Nephron progenitor cell (in vitro differentiated cells): ENCODE data around the gene PRKCA.
A peak's percentile ranks its signal among the peaks of the same experiment; 100 is the strongest.

Experiments used
- DNase-seq: peaks from one replicate; pipeline ENCODE4 v3.0.0; 2021
- H3K27ac Mint-ChIP-seq: 2 replicates; pipeline ENCODE4 v1.8.0; 2021; ENCODE audit warnings: mild to moderate bottlenecking, moderate library complexity, mixed read lengths
- H3K27me3 Mint-ChIP-seq: 2 replicates; pipeline ENCODE4 v1.8.0; 2021; ENCODE audit warnings: mild to moderate bottlenecking, low read depth, mixed read lengths; ENCODE audit not compliant: poor library complexity
- H3K36me3 Mint-ChIP-seq: 2 replicates; pipeline ENCODE4 v1.8.0; 2021; ENCODE audit warnings: low read depth, mixed read lengths
- H3K4me1 Mint-ChIP-seq: 2 replicates; pipeline ENCODE4 v1.8.0; 2021; ENCODE audit warnings: mixed read lengths
- H3K4me3 Mint-ChIP-seq: 2 replicates; pipeline ENCODE4 v1.8.0; 2021; ENCODE audit warnings: mild to moderate bottlenecking, moderate library complexity, mixed read lengths
- H3K9me3 Mint-ChIP-seq: 2 replicates; pipeline ENCODE4 v1.8.0; 2021; ENCODE audit warnings: mild to moderate bottlenecking, moderate library complexity, mixed read lengths
- TF ChIP-seq, protein P1 (sequence below): fragments of 200-600 bp; sonication (generic); IDR thresholded peaks from 2 replicates; pipeline ENCODE4 v1.5.0; 2021; ENCODE audit warnings: antibody characterized with exemption

The PRKCA gene

DNA sequence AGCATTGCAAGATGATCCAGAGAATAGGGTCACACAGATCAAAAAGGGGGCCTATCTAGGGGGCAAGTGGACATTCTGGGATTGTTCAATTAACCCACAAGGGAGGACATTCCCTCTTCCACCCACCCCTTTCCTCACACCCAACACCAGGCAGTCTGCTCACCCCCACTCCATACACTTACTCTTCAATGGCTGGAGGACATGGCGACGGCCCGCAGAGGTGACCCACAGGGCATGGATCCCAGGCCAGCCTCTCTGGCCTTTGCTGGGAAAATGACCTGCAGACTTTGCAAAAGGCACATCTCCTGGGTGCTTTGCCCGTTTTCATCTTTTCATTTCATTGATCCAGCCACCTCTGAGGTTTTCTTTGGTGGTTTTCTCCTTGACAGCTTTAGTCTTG is 530.8 kb downstream of the PRKCA start:
- no peak for DNase-seq
- H3K4me3 Mint-ChIP-seq, result no peak overlapping the region
- no peak overlapping the region for H3K27ac Mint-ChIP-seq
- H3K4me1 Mint-ChIP-seq, result peaks cover 25% of the 10 kb centered on the region
- no peaks in the 10 kb centered on the region for H3K9me3 Mint-ChIP-seq
- no peaks in the 10 kb centered on the region for H3K36me3 Mint-ChIP-seq
- TF ChIP-seq, protein P1, sequence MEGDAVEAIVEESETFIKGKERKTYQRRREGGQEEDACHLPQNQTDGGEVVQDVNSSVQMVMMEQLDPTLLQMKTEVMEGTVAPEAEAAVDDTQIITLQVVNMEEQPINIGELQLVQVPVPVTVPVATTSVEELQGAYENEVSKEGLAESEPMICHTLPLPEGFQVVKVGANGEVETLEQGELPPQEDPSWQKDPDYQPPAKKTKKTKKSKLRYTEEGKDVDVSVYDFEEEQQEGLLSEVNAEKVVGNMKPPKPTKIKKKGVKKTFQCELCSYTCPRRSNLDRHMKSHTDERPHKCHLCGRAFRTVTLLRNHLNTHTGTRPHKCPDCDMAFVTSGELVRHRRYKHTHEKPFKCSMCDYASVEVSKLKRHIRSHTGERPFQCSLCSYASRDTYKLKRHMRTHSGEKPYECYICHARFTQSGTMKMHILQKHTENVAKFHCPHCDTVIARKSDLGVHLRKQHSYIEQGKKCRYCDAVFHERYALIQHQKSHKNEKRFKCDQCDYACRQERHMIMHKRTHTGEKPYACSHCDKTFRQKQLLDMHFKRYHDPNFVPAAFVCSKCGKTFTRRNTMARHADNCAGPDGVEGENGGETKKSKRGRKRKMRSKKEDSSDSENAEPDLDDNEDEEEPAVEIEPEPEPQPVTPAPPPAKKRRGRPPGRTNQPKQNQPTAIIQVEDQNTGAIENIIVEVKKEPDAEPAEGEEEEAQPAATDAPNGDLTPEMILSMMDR, result no peak
- H3K27me3 Mint-ChIP-seq, result peaks cover 75% of the 10 kb centered on the region

DNA sequence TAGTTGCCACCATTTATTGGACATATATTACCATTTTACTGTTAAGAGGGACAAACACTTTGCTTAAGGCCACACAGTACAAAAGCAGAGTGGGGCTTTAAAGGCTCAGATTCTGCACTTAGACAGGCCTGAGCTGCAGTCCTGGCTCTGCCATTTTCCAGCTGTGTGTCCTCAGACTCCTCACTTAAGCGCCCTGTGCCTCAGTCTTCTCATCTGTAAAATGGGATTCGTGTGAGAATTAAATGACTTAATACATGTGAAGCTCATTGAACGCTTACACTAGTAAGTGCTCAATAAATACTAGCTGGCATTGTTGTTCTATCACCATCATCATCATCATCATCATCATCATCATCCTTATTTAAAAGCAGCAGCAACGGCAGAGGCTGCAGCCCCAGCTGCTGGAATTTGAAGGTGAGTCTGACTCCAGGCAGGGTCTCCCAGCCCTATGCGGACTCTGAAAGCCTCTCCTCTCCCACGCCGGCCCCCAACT is 532.1 kb downstream of the PRKCA start:
- Mint-ChIP-seq H3K27me3 (peaks cover 76% of the 10 kb centered on the region), H3K4me1 (peaks cover 19% of the 10 kb centered on the region)
- TF ChIP-seq, protein P1, result no peak

DNA sequence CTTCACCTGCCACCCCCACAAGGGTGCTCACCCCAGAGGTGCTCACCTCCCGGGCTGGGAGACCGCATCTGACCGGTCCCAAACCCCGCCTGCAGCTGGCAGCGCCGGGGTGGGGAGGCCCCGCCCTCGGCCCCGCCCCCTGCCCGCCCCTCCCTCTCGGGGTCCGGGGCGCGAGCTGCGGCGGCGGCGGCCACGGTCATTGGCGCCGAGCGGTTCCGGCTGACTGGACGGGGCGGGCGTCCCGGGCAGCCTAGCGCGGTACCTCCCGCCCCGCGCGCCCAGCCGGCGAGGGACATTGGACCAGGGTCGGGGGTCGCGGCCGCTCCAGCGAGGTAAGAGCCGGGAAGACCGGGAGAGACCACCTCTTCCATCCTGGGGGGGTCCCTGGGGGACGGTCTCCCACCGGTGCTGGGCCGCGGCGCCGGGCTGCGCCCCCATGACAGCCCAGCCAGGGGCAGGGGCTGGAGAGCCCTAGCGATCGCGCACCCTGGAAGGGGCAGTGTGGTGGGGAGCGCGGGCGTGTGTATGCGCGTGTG is 532.6 kb downstream of the PRKCA start, which contains the start of gene CACNG5:
Gene CACNG5 (plus strand): TSS at position 199 of the 536 bp plus-strand sequence. CDS start 42,216 bp downstream, outside the sequence.
- TF ChIP-seq, protein P1, result no peak
- Mint-ChIP-seq H3K27me3 (peaks cover 76% of the 10 kb centered on the region), H3K27ac (no peak within 1 kb of the TSS), H3K4me1 (peaks cover 14% of the 10 kb centered on the region), H3K9me3 (no peaks in the 10 kb centered on the region), H3K36me3 (no peaks in the 10 kb centered on the region), H3K4me3 (peak within 1 kb of the TSS; percentile 38)
- peak; percentile 81 for DNase-seq

More for the DNA sequence above, 532.1 kb downstream of the PRKCA start:
- no peak overlapping the region for H3K27ac Mint-ChIP-seq
- no peak for DNase-seq
- H3K9me3 Mint-ChIP-seq, result no peaks in the 10 kb centered on the region
- peak overlapping the region; percentile 38 for H3K4me3 Mint-ChIP-seq
- no peaks in the 10 kb centered on the region for H3K36me3 Mint-ChIP-seq

DNA sequence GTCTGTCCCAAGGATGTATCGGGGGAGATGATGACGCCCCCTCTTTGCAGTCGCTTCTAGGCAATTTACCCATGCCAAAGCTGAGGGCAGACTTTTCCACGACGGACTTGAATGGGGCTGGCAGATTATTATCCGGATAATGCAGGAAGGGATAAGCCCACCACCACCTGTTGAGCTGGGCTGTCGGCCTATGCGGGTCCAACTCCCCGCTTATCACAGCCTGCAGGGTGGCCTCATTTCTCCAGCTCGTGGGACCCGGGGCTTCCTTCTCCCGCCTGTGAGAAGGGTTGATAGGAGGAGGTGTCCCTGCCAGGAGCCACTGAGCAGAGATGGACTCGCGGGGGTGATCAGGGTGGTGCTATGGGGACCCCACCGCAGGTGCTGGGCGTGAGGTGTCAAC is 533.1 kb downstream of the PRKCA start:
- H3K27me3 Mint-ChIP-seq, result peaks cover 75% of the 10 kb centered on the region
- peaks cover 9% of the 10 kb centered on the region for H3K4me1 Mint-ChIP-seq
- H3K36me3 Mint-ChIP-seq, result no peaks in the 10 kb centered on the region
- H3K9me3 Mint-ChIP-seq, result no peaks in the 10 kb centered on the region
- TF ChIP-seq, protein P1, result no peak
- DNase-seq, result no peak
- H3K27ac Mint-ChIP-seq, result no peak overlapping the region
- H3K4me3 Mint-ChIP-seq, result no peak overlapping the region

DNA sequence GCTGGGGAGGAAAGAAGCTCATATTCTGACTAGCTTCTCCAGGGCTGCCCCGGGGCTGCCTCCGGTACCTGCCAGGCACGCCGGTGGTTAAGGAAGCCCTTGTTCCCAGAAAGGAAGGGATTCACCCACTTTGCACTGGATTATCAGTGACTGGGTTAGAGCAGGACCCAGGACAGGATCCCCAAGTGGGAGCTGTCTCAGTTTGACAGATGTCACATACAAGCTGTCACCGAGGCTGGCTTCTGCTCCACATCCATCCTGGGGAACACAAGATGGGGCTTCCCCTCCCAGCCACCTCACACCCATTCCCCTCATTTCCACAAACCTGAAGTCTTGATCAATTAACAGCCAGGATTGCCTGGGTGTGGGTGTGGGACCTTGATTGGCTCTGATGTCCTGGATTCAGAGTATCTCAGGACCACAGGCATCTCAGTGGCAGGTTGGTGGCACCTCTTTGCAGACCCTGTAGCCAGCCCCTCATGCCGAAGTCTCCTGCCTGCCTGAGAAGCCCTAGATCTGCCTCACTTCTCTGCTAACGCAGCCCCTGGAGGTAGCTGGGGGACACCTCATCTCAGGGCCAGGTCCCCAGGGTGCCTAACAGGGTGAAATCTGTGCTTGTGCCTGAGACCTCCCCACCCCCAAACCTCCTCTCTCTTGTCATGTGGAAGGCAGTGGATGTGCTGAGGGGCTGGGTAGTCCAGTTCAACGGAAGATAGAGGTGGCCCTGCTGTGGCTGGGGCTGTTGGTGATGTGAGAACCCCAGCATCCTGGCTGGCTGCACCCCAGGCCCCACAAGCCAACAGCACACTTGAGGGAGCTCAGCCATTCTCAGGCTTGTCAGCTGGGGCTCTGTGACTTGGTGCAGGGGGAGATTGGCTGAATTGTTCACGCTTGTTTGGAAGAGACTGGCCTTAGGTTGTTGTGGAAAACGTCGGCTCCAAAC is 533.9 kb downstream of the PRKCA start:
- no peak overlapping the region for H3K4me3 Mint-ChIP-seq
- no peaks in the 10 kb centered on the region for H3K9me3 Mint-ChIP-seq
- DNase-seq, result no peak
- TF ChIP-seq, protein P1, result no peak
- no peaks in the 10 kb centered on the region for H3K36me3 Mint-ChIP-seq
- no peak overlapping the region for H3K27ac Mint-ChIP-seq
- peaks cover under 1% of the 10 kb centered on the region for H3K4me1 Mint-ChIP-seq
- peaks cover 79% of the 10 kb centered on the region for H3K27me3 Mint-ChIP-seq
